ENCODE results near the gene EP400.

The EP400 gene

GRCh38 chr12:132012919-132013568 lies 63.3 kb downstream of the EP400 start:
- DNase-seq (ENCODE audit: low read depth, low spot score) = no peak
- H3K27ac ChIP-seq = no peak overlapping the region

GRCh38 chr12:132014092-132014914 lies 64.6 kb downstream of the EP400 start:
- no peak for DNase-seq (ENCODE audit: low read depth, low spot score)
- no peak overlapping the region for H3K27ac ChIP-seq

DNA sequence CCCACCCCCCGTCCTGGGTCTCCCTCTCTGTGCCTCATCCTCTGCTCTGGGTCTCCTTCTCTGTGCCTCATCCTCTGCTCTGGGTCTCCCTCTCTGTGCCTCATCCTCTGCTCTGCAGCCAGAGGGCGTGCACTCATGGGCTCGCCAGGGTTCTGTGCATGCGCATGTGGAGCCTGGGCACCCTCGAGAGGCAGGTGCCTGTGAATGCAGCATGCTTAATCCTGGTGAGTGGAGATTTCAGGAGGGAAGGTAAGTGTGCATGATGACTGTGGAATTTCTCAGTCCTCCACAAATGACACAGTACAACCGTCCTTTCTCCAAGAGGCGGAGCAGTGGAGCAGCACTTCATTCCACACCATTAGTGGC lies 65.2 kb downstream of the EP400 start:
- DNase-seq (ENCODE audit: low read depth, low spot score) = no peak
- no peak overlapping the region for H3K27ac ChIP-seq

GRCh38 chr12:132015686-132016430 lies 66.1 kb downstream of the EP400 start:
- H3K27ac ChIP-seq = no peak overlapping the region
- no peak for DNase-seq (ENCODE audit: low read depth, low spot score)

DNA sequence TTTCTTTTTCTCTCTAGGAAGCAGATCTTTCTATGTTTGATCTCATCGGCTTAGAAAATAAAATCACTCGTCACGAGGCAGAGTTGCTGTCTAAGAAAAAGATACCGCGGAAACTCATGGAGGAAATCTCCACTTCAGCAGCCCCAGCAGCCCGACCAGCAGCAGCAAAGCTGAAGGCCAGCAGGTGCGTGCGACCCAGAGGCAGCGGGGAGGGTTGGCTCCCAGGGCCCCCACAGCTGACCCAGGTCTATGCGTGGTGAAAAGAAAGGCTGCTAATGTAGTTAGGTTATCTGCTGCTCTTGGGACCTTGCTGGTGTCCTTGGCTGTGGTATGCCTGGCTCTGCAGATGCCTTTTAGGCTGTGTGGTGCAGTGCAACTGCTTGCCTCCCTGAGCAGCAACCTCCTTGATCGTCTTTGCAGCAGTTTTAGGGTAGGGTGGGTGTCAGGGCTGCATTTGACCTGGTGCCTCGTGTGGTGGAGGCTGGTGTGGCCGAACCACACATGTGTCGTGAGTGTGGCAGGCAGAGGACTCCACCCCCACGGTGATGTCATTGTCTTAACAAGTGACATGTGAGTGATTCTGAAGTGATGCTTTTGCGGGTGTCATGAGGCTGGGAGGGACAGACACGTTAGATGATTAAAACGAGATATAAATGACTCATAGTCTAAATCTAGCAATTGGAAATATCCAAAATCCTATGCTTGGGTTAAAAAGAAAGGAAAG lies 68.6 kb downstream of the EP400 start:
- DNase-seq (ENCODE audit: low read depth, low spot score) = no peak
- no peak overlapping the region for H3K27ac ChIP-seq

GRCh38 chr12:132019891-132020290 lies 70.1 kb downstream of the EP400 start:
- H3K27ac ChIP-seq = no peak overlapping the region
- DNase-seq (ENCODE audit: low read depth, low spot score) = no peak

GRCh38 chr12:132020292-132020691 lies 70.5 kb downstream of the EP400 start:
- no peak overlapping the region for H3K27ac ChIP-seq

DNA sequence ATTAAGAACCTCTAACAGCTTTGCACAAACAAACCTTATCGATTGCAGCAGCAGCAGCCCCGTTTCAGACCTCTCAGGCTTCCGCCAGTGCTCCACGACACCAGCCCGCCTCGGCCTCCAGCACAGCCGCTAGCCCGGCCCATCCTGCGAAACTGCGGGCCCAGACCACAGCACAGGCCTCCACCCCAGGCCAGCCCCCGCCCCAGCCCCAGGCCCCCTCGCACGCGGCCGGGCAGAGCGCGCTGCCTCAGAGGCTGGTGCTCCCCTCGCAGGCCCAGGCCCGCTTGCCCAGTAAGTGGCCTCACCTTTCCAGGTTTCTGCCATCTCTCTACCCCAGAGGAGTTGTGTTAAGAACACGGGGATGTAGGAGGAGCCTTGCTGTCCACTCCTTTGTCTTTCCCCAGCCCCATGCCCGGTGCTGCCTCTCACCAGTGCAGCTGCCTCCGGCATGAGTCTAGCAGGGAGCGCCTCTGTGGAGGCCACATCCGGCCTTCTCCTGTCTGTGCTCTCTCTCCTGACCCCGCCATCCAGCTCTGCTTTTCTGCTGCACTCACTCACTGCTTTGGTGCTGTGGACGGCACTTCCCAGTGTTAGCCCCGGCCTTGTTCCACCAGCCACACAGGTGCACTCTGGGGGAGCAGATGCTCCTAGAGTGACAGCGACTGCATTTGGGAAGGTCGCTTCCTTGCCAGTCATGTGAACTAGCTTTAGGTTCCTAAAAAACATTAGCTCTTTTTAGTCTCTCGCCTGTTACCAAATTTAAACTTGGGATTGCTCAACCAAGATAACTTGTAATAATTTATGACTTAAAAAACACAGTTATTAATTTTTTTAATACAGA lies 71.5 kb downstream of the EP400 start:
- DNase-seq (ENCODE audit: low read depth, low spot score) = no peak
- no peak overlapping the region for H3K27ac ChIP-seq

More at GRCh38 chr12:132020292-132020691, 70.5 kb downstream of the EP400 start:
- no peak for DNase-seq (ENCODE audit: low read depth, low spot score)

DNA sequence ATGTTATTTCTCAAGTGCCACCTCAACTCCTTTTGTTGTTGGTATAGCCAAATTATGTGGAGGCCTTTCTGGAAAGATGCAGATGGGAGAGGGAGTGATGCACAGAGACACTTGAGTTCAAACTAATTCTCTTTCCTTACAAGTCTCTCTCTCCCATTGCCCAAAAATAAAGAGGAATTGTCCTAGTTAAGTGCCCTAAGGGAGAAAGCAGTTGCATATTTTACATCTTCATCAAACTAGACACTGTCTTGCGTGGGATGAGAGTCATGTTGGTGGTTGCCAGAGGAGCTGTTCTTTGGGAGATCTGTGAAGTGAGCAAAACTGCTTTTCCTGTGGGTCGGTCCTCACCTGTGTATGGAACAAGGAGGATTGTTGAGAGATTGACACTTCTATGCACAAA lies 72.2 kb downstream of the EP400 start:
- no peak overlapping the region for H3K27ac ChIP-seq
- DNase-seq (ENCODE audit: low read depth, low spot score) = no peak

DNA sequence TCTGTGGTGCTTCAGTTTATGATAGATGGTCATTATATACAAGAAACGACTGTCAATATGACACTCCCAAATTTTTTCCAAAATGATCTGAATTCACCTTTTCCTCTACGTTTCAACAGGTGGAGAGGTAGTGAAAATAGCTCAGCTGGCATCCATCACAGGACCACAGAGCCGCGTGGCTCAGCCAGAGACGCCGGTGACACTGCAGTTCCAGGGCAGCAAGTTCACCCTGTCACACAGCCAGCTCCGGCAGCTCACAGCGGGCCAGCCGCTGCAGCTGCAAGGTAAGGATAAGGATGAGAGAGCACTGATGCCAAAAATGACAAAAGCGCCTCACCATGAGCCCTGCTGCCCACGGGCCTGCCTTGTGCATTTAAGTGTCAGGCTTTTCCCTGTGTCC lies 73.9 kb downstream of the EP400 start:
- DNase-seq (ENCODE audit: low read depth, low spot score) = no peak
- no peak overlapping the region for H3K27ac ChIP-seq

- no peak for DNase-seq (ENCODE audit: low read depth, low spot score)
- no peak overlapping the region for H3K27ac ChIP-seq
Observed at GRCh38 chr12:132024758-132025157, 75.0 kb downstream of the EP400 start.

GRCh38 chr12:132025526-132025925 lies 75.8 kb downstream of the EP400 start:
- H3K27ac ChIP-seq = no peak overlapping the region
- no peak for DNase-seq (ENCODE audit: low read depth, low spot score)

DNA sequence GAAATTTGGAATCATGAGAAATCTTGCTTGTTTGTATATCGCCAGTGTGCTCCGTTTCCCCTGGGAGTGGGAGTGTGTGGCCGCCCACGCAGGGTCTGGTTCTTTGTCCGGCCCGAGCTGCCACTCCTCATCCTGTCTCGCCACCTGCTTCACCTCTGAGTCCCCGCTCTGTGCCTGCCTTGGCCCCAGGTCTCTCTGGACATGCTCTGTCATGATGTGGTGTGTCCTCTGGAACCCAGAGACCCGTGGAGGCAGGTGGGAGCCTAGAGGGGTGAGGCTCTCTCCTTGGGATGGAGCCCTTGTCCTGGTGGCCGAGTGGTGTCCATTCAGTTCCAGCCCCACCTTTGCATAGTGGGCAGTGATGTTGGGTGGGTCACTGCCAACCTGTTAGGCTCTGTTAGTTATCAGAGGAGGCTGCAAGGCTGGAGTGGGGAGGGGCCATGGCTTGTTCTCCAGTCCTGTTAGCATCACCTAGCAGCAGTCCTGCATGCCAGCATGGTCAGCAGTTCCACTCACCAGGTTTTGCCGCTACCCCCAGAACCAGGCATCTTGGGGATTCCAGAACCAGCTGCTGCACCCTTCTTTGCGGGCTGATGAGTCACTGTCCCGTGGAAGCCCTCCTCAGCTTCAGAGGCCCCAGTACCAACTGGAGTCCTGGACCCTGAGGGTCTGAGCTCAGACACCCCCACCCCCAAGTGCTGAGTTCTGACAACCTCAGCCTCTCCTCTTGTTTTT lies 76.5 kb downstream of the EP400 start:
- H3K27ac ChIP-seq = no peak overlapping the region
- DNase-seq (ENCODE audit: low read depth, low spot score) = no peak

GRCh38 chr12:132026796-132027500 lies 77.2 kb downstream of the EP400 start:
- no peak overlapping the region for H3K27ac ChIP-seq
- DNase-seq (ENCODE audit: low read depth, low spot score) = no peak

DNA sequence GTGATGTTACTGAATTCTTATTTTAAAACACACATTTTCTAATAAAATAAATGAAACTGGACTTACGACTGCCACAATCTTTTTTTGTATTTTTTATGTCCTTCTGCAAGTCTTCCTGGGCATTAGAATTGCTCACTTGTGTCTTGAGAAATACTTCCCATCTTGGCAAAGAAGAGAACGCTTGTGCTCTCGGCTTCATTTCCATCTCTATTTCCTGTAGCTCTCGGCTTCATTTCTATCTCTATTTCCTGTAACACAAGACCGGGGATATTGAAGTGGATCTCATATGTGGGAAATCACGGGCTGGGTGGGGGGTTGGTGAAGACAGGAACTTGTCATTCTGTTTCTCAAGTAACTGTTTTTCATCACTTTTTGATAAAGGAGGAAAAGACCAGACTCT lies 77.9 kb downstream of the EP400 start:
- no peak overlapping the region for H3K27ac ChIP-seq
- DNase-seq (ENCODE audit: low read depth, low spot score) = no peak

GRCh38 chr12:132028111-132028510 lies 78.4 kb downstream of the EP400 start:
- no peak for DNase-seq (ENCODE audit: low read depth, low spot score)
- no peak overlapping the region for H3K27ac ChIP-seq

DNA sequence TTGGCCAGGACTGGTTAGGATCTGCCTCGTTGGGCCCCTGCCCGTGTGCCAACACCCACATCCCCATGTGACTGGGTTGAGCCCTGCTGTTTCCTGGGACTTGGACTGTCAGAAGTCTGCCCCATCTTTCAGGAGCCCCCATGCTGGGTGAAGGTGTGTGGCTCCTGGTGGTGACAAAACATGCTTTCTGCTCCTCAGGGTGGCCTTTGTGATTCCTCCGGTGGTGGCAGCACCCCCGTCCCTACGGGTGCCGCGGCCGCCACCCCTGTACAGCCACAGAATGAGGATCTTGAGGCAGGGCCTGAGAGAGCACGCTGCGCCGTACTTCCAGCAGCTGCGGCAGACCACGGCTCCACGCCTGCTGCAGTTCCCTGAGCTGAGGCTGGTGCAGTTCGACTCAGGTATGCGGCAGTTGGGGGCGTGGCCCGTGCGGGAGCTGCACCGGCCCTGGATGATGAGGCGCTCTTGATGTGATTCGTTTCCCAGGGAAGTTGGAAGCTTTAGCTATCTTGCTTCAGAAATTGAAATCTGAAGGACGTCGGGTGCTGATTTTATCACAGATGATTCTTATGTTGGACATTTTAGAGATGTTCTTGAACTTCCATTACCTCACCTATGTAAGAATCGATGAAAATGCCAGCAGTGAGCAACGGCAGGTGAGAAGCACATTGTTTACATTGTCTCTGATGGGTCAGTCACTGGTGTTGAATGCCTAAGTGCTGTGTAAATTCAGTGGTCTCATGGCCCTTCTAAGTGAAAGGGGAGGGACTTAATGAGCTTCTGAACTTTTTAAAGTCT lies 80.0 kb downstream of the EP400 start:
- H3K27ac ChIP-seq = peak overlapping the region; percentile 74
- DNase-seq (ENCODE audit: low read depth, low spot score) = no peak

Measured in epithelial cell of prostate (primary cell).